IPS-NIHi7 (cell line): Measurements from ENCODE around the gene AKAP5.

Experiments used
- DNase-seq: peaks from one replicate; pipeline ENCODE4 v3.0.0; 2012; ENCODE audit warnings: mixed read lengths; ENCODE audit errors: extremely low spot score

The AKAP5 gene, protein sequence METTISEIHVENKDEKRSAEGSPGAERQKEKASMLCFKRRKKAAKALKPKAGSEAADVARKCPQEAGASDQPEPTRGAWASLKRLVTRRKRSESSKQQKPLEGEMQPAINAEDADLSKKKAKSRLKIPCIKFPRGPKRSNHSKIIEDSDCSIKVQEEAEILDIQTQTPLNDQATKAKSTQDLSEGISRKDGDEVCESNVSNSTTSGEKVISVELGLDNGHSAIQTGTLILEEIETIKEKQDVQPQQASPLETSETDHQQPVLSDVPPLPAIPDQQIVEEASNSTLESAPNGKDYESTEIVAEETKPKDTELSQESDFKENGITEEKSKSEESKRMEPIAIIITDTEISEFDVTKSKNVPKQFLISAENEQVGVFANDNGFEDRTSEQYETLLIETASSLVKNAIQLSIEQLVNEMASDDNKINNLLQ

DNA sequence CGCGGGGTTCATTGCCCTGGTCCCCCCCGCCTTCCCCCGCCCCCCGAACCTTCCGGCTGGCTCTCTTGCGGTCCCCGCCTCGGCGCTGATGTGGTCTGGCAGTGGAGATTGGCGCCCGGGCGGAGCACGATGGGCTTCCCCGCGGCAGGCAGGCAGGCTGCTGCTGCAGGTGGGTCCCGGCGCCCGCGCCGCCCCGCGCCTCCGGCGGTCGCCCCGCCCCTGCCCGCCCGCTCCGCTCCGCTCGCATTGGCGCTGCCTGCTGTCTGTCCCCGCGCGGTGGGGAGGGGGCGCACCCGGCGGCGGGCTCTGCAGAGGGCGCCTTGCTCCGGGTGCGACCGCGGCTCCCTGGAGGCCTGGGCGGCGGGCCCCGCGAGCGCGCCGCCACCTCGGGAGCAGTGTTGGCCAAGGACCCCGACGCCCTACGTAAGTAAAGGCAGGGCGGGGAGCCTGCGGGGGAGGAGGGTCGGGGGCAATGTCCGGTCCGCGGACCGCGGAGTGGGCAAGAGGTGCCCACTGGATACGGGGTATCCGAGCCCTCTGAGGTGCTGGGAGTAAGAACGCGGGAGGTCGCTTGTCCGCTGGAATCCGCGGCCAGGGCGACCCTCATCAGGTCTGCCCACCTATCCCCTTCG, at the start of gene AKAP5:
Gene AKAP5 (plus strand): TSS at position 309 of the 632 bp plus-strand sequence. CDS start 2,896 bp downstream, outside the sequence.
- DNase-seq = peak; percentile 96

DNA sequence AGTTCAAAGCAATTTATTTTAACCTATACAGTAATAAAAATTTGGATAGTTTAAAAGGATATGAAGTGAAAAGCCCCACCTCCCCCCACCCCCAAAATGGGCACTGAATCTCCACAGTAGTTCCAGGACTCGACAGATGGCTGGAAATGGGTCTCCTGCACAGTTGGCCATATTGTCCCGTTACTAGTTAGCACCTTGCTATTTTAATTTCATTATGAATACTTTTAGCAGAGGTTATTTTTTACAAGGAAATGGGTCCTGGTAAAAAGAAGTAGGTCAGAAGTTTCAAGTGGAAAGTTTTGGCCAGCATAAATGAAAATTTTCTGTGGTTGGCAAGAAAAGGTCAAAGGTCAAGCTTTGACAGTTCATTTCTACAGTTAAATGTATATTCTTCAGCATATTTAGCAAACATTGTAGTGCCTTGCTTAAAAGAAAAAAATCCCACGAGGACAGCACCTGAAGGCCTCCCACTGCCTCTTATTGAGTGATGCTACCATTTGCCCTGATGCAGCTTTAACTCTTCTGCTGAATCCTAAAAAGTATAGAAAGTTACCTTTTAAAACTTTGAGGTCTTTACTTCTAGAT, 48.9 kb upstream of the AKAP5 start:
- DNase-seq = no peak

DNA sequence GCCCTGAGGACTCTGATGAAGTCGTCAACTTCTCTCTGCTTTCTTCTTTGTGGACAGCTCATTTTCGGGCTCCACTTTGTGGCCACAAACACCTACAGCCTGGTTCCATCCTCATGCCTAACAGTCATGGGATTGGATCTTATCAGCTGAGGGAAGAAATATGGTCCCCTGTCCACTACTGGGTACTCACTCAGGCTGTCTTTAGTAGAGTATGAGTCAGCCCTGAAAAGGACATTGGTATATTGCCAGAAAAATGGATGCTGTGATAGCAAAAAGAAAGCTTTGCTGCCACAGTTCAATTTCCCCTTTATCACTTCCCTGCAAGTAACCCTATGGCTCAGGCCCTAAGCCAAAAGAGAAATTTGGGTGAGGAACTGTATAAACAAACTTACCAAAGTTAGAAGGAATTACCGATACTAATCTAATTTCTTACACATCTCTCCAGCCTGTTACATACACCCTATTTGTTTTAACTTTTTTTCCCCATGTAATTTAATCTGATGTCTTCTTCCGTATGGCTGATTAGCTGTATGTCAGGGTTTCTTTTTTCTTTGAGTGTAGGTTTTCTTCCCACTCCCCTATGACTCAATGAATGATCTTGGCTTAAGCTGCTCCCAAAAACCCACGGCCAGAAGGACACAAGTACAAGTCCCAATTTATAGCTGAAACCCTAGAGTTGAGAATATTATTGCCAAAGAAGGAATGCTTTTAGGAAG, 48.1 kb upstream of the AKAP5 start:
- no peak for DNase-seq

DNA sequence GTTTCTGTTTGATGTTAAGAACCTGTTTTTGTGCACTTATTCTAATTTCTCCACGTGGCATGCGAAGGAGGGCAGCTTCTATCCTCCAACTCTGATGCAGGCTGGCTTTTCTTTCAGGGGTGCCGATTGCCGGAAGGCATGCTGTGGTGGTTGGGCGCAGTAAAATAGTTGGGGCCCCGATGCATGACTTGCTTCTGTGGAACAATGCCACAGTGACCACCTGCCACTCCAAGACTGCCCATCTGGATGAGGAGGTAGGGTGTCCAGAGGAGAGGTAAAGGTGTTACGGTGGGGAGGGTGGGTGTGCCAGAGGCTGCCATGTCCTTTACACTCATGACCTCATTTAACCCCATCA, 47.6 kb upstream of the AKAP5 start:
- DNase-seq = no peak

DNA sequence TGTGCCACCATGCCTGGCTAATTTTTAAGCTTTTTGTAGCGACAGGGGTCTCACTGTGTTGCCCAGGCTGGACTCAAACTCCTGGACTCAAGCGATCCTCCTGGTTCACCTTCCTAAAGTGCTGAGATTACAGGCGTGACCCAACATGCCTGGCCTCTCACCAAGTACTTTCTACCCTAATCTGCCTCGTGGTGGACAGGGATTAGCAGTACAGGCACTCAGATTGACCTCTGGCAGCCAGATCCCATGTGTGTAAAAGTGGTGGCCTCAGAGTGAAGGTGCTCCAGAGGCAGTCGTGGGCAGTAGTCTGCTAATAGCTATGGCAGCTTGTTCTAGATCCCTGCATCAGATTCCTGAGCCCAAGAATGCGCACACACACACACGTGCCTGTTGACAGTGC, 46.3 kb upstream of the AKAP5 start:
- DNase-seq = no peak

DNA sequence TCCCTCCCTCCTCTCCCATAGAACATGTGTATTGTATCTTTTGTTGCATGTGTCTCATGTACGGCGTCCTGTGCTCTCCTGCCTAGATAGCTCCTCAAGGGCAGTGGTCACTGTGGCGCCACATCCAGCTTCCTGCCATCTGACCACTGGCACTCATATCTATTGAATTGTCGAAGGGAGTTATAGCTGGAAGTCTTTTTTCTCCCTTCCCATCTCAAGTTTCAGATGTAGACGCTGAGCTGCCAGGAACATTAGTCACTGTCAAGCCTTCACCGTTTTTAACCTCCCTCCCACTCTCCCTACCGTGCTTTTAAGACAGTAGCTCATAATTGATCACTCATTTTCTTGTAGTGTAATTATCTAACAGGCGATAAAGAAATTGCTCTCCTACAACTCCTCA, 44.1 kb upstream of the AKAP5 start:
- no peak for DNase-seq

DNA sequence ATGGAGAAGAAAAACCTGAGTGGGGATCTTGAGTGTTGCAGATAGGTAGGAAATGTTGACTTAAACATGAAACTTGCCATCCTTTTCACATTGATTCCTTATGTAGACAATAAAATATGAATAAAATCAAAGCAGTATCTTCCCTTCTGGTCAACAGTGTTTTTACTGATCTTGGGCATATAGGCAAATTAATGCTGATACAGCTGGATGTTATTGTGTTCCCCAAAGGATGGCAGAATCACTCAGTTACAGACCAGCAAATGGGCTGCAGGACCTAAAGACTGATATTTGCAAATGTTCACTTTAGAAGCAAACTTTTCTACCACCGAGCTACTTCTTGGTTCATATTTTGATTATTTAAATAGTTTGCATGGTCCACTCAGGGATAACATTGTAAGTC, 43.3 kb upstream of the AKAP5 start:
- DNase-seq = no peak

DNA sequence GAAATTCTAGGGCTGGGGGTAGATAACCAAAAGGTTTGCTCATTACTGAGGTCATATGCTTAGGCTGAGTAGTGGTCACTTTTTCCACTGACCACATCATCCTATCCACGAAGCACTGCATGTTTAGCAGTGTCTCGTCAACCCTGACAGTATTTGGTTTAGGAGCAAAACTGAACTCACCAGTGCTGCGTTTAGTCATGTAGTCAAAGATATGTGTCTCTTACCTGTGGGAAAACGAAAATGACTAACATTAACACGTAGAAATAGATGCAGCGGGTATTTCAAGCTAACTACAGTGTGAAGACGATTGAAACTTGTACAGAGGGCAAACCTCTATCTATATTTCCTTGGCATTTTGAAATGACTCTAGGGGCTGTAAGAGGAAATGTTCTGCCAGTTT, 42.5 kb upstream of the AKAP5 start:
- no peak for DNase-seq

DNA sequence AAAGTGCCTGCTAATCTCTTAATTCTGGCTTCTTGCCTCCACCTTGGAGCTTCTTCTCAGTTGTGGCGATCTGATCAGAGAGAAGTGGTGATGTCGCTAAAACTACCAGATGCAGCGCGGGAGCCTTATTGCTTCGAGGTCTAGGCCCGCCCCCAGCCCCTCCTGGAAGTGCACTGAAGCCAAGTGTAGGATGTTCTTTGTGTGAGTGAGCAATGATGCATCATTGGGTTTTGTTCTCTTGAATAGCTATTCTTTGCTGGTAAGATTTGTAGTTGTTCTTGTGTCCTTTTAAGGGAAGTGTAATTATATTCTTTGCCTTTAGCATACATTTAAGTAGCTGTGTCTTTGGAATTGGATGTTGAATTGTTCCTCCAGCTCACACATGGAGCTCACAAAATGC, 41.3 kb upstream of the AKAP5 start:
- no peak for DNase-seq

DNA sequence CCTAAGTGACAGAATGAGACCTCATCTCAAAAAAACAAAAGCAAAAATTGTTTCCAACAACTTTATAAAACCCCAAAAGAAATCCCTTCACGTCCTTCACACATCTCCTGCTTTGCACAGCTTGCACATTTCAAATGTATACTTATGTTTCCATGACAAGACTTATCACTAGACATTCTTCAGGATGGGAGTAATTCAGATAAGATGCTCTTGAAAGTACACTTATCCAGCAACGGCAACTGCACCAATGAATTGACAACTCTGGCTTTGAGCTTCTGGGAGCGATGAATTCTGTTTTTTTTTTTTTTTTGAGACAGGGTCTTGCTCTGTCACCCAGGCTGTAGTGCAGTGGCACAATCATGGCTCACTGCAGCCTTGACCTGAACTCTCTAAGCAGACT, 30.8 kb upstream of the AKAP5 start:
- no peak for DNase-seq

DNA sequence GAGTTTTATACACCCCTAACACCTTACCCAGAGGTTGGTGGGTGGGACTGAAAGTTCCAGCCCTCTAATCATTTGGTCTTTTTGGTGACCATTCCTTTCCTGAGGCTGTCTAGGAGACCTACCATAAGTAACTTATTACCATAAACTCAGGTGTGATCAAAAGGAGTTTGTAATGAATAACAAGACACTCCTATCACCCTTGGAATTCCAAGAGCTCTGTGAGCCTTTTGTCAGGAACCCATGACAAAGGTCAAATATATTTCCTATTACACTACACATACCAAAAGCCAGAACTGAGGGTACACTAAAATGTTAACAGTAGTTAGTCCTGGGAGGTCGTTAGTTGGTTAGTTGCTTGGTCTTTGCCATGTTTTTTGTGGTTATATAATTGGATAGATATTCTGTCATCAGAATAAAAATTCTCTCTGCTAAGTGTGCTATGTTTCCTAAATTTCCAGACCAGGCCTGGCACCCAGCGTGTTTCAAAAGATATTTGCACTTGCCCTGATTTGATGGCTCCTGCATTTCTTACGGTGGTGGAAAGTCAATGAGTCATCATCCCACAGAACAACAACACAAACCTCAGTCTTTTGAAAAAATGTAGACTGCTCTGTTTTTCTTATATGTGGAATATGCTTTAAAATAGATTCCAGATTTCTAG, 27.0 kb upstream of the AKAP5 start:
- DNase-seq = no peak

DNA sequence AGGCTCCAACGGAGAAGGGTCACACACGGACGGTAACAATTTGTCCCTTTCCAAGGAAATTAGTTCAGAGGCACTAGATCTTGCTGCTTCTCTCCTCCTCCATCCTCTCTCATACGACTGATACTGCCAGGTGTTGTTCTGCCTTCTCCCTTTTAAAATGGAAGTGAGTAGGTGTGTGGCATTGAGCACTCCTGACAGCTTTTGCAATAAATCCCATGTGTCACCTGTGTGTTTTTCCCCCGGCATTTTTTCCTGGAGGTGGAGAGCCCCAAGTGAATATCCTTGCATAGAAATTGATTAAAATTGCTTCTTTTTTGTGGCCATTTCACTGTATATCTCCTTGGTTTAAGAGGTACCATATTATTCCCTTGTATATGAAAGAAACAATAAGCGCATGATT, 26.2 kb upstream of the AKAP5 start:
- DNase-seq = no peak

DNA sequence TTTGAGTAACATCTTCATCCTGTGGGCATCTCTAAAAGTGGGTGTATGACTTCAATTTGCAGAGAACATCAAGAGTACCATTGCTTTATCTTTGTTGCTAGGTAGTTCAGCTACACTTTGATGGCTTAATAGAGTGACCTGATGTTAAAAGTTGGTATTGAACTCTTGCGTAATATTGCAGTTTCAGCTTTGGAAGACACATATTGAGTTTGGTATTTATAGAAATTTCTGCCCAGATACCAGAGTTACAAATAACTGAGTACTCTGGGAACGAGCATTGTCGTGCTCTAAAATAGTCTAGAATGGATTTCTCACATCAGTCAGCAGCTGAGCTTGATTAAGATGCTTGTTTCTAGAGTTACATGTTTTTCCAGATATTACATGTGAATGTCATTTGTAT, 24.8 kb upstream of the AKAP5 start:
- no peak for DNase-seq

DNA sequence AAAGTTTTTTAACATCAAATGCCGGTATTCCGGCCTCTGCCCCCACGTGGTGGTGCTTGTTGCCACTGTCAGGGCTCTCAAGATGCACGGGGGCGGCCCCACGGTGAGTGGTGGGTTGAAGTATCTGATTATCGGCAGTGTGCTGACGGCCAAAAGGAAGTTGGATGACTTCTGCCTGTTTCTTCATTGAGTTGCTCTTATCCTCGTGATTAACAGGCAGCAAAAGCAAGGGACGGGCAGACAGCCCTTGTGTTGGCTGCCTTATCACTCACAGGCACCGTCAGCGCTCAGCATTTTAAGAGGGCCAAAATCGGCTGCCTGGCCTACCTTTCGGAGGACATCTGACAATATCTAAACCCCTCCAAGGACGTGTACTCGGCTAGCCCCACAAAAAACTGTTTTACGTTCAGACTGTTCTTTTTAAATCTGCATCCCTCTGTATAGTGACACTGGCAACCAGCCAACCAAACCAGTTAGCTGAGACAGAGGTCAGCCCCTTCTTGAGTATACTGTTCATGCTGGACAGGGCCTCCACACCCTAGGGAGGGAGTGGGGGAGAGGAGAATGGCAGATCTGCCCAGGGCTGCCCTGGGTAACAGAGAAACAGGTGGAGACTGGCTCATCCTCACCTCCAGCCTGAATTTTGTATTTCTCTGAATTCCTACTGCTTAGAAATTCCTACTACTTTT, 22.9 kb upstream of the AKAP5 start:
- no peak for DNase-seq

DNA sequence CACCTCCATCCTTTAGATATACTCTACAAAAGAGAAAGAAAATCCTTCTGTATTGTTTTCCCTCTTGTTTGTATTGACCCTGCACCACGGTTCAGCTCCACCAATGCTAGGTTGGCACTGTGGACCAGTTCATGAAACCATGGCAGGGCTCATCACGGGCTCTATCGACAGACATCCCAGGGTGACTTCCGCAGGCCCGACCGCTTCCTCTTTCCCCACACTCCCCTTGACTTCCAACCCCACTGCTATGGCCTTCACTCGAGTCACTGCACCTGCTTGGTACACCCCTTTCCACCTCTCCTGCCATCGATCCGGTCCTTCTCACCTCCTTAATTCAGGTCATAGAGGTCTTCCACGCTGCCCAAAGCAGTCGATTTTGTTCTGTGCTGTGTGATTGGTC, 21.2 kb upstream of the AKAP5 start:
- DNase-seq = no peak

DNA sequence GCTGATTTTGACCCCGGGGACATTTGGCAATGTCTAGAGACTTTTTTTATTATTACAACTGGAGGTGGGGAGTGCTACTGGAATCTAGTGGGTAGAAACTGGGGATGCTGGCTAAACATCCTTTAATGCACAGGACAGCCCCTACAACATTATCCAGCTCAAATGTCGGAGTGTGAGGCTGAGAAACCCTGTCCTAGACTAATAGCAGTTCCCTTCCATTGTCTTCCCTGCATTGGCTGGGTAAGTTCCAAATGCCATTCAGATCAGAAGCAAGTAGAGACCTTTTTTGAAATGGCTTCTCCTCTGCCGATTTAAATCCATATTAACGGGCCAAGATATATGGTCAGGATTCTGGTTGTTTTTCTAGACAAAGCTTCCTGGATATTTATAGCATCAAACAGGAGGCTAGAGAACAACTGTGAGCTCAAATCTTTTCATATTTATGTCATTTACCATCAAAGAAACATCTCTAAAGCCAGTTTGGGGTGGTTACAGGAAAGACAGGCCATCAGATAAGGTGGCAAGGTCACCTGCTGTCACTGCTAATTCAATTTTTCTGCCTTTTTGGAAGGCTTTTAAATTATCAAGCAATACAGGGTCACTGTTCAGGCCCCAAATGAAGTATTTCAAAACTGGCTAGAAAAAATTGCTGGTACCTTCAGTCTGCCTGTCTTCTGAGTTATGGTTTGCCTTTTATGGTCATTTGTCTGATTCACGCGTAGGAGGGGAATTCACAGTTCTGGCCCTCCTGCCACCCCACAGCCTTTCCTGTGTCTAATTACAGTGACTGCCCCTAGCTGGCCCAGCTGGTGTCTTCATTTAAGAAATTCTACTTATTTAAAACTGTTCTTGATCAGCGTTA, 20.1 kb upstream of the AKAP5 start:
- peak; percentile 25 for DNase-seq

DNA sequence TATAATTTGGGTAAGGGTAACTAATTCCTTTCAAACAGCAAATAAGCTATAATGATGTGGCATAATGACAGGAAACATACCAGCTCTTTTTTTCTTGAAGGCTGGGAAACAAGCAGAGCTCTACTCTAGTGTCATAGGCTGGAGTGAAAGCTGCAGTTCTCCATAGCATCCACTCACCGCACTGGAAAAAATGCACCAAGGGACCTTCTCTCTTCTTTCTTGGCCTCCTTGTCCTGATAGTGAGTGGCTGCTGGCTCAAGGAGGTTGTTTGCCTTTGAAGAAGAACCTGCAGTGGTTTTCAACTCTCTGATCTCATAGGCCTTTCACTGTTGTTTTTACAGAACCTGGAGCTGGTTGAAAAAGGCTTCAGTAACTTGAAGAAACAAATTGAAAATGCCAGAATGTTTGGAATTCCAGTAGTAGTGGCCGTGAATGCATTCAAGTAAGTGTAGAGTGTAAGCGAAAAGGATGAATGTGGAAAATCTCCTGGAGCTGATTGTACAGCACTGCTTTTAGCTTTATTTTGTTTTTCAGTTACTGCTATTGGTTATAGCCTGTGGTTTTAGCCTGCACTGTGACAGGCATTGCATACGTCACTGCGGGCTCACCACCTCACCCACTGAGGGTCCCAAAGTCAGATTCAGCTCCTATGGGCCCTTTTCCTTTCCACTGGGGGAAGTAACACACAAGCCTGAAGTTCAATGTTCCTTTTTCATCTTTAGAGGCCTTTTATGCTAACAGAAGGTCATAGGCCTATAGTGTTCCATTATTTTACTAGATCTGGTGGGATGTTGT, 17.2 kb upstream of the AKAP5 start:
- DNase-seq = no peak

DNA sequence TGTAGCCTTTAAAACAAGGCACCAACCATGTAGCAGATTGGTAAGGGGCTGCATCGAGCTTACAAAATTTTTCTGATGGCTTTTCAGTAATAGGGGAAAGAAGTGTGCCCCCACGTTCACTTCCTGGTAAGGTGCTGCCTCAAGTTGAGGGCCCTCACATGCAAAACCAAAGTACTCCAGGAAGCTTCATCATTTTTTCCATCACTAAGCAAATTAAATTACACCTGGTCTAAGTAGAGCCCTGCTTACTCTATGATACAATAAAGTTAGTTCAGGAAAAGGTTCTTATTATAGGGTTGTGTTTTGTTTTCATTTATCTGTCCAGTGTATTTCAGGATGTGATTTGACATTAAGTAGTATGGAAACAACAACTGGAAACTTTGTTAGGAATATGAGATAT, 15.0 kb upstream of the AKAP5 start:
- DNase-seq = no peak

DNA sequence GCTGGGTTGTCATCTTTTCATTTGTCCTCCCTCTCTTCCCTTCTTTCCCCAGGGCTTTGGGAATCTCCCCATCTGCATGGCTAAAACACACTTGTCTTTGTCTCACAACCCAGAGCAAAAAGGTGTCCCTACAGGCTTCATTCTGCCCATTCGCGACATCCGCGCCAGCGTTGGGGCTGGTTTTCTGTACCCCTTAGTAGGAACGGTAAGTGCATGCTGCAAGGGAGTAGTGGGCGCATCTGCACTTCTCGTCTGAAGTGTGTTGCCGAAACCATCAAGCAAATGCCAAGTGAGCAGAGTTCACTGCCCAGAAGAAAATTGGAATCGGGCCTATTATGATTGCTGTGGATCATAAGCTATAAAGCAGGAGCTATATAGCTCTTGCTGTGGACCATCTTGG, 10.6 kb upstream of the AKAP5 start:
- DNase-seq = no peak
